Stimulated activated CD4-positive, alpha-beta T cell treated with anti-CD3 and anti-CD28 coated beads, TNF-alpha, amount 100 ng/mL, for 48 hours (primary cell): ENCODE results near the gene QRICH1.

Experiments used
- DNase-seq, 3 donors: peaks; one replicate each; pipeline ENCODE4 v3.0.0-alpha.2; 2020; ENCODE audit warnings: low read depth in 3 of 3

QRICH1 gene

DNA sequence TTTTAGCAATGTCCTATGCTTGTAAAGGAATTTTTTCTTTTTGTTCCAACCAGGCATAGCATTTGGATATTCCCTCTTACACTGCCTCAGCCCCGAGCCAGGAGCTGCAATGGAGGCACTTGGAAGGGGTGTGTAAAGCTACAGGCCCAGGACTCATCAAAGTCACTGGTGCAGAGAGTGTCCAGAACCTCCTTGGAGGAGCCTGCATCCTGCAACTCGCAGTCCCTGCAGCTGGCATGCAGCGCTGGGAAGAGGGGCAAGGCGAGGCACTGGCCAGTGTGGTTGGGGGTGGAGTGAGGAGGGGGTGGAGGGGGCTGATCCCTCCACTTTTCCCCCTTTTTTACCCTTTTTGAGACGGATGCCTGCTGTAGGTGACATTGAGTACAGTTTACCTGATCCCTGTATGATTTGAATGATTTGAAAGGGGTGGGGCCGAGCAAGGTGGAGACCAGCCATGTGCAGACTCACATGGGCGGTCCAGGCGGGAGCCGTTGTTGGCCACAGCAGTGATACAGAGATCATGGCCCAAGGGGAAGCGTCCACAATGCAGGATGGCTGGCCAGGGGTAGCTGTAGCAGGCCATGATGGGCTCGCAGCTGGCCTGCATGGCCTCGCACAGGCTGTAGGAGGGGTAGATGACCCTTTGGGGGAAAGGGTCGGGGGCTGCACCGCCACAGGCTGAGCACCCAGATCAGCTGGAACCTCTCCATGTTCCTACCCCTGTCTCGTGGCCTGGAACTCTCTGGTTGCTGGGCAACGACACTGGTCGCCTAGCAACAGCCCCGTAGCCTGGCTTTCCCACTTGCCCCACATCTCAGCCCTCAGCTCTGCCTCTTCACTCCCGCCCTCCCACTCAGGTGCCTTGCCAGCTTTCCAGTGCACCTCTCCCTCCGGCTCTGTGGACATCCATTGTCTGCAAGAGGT is 95.9 kb downstream of the QRICH1 start:
- no peak for DNase-seq

DNA sequence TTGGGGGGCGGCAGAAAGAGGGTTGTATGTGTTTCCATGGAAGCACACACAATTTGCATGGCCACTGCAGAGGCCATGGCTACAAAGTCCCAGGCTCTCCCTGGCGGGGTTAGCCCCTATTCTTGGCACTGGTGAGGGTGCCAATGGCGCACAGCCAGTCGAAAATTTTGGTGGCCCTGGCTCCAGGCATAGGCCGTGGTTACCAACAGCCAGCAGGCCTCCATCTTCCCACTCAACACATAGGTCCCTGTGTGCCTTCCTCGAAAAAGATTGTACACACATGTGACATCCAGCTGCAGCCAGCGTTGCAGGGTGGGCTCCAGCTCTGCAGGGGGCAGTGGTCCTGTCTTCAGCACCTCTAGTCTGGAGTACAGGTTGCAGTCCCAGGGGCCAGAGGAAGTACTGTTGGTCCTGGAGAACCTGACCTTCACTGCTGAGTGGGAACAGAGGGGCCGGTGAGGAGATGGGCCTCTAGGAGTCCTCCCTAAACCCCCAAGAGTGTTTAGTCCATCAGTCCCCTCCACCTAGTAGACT is 96.7 kb downstream of the QRICH1 start:
- DNase-seq, result no peak

DNA sequence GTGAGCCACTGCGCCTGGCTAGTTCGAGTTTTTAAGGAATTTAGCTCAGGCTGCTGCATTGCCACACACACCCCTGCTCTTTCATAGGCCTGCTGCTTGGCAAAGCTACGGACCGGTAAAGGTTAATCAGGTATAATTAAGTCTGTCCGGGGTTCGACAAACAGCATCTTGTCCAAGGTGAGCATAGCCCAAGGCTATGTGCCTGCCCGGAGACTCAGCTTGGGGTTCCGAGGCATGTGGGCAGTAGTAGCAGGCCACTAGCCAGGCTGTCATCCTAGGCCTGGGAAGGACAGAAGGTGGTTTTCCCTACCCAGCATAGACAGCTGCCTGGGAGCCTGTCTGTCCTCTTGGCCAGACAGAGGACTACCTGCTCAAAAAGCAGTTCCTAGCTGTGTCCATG is 97.2 kb downstream of the QRICH1 start:
- DNase-seq, result no peak

DNA sequence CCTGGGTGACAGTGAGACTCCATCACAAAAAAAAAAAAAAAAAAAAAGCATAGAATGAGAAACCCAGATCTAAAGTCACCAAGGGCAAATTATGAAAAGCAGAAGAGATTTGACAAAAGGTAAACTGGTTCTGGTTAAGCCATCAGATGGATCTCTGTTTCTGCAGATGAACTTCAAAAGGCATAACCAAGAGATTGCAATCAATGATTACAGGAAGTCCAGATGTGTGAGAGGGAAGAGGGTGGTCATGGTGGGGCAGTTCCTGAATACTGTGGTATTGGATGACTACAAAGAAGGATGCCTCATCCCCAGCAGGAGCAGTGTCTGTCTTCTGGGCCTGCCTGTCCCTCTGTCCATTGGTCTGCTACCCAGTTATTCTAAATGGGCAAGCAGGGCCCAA is 100.0 kb downstream of the QRICH1 start:
- DNase-seq, result no peak

DNA sequence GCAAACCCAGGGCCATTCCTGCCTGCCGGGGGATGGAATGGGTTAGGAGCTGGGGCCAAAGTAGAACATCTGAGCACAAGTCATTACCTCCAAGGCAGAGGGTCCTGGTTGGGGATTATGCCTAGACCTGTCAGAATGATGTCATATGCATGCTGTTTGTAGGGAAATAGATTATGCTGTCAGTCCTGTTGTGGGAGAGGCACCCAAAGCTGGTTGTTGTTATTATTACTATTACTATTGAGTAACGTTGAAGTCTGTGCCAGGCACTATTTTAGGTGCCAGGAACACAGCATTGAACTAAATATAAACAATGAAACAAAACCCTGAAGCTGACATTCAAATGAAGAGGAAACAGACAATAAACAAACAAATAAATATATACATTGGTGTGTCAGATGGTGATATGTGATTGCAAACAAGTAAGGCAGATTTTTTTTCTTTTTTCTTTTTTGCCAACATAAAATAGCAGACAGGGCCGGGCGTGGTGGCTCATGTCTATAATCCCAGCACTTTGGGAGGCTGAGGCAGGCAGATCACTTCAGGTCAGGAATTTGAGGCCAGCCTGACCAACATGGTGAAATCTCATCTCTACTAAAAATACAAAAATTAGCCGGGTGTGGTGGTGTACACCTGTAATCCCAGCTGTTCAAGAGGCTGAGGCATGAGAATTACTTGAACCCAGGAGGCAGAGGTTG is 101.9 kb downstream of the QRICH1 start:
- DNase-seq, result no peak

DNA sequence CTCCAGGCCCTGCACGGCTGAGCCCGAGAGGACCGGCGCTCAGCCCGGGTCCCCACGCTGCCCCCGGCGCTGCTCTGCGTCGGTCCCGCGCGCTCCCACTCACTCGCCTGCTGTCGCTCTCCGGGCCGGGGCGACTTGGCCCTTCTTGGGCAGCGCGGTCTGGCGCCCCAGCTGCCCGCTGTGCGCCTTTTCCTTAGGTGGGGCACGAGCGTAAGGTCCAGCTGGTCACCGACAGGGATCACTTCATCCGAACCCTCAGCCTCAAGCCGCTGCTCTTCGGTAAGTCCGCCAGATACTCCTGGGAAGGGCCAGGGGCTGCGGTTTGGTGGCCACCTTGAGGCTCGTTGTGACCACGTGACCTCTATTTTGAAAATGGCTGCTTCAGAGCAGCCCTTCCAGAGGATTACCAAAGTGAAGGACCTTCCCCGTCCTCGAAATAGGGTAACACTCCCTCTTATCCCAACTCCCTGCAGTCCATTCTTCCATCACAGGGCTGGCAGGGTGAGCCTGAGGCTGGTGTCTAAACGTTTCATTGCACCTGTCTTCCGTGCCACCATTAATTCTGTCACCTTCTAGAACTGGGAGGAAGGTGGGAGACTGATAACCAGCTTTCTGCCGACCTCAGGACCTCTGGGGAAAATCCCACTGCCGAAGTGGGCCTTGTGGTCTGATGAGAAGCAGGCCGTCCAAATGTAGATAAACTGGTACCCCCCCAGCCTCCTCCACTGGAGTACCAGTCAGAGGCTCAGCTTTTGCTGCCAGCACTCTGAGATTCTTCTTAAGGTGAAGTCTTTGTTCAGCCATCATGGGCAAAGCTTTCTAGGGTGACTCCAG is 103.0 kb downstream of the QRICH1 start:
- peak in 1 of 3 donors; percentile 37 for DNase-seq

DNA sequence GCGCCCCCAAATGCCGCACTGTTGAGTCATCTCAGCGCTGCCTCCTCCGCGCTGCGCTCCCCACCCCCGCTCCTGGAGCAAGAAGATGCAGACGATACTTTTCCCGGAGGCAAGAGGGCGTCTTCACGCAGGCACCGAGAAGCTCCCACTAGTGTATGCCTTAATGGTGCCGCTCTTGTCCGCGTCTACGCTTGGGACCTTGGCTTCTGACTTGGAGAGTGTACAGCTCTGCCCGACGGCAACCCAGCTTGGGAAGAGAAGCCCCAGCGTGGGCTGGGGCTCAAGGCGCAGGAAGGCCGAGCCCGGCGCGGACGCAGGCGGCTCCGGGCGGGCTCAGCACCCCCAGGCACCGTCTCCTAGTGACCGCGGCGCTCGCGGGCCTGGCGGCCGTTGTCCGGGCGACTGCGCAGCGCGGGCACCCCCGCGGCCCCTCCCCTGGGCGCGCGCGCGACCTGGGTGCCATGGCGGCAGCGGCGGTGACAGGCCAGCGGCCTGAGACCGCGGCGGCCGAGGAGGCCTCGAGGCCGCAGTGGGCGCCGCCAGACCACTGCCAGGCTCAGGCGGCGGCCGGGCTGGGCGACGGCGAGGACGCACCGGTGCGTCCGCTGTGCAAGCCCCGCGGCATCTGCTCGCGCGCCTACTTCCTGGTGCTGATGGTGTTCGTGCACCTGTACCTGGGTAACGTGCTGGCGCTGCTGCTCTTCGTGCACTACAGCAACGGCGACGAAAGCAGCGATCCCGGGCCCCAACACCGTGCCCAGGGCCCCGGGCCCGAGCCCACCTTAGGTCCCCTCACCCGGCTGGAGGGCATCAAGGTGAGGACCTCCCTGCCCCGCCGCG is 103.9 kb downstream of the QRICH1 start, which contains the start of gene P4HTM:
P4HTM (plus strand) TSS at position 446 of the 840 bp plus-strand sequence; CDS start at position 462, 16 bp downstream.
- peak; percentile 57 to 74 (median 67) for DNase-seq

DNA sequence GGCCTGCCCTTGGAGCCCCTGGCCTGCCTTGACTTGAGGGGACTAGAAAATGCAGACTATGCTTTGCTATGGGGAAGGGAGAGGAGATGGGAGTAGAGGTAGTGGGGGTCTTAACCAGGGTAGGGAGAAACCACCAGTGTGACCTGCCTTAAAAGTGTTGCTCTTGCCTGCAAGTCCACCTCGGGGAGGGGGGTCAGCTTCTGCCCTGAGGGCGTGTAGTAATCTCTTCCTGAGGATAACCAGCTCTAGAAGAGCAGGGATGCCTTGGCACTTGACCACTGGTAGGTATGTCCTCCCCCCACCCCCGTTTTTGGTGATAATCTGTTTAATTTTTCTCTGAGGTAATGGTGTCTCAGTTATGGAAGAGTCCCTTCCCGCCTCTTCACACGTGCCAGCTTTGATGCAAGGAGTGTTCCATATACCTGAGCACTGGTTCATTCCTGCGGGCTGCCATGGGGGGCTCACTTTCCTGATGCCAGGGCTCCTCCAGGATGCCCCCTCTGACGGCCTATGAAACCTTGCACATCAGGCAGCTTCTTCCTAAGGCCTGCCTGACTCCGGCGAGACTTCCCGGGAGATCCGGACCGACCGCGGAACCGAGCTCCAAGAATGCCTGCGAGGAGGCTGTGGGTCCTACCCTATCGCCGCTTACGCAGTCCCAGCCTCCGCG is 104.6 kb downstream of the QRICH1 start:
- DNase-seq, result no peak

DNA sequence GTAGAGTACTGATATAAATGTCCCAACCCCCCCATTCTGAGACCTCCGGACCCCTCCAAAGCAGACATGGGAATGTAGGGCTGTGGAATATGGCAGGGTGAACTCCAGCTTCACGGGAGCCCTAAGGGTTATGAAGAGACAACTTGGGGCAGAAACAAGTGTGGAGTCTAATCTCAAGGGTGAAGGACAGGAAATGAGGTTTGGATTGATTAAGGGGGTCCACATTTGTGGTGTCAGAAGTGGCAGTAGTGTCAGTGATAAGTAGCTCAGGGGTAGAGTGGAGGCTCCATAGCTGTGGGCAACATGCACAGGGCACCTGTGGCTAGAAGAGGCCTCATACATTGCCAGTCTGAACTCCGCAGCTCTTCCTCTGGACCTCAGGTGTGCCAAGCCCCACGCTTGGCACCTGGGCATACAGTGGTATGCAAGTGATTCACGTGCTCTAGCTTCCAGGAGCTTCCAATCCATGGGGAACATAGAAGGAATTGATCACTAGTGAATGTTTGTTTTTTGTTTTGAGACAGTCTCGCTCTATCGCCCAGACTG is 108.0 kb downstream of the QRICH1 start:
- DNase-seq, result no peak

DNA sequence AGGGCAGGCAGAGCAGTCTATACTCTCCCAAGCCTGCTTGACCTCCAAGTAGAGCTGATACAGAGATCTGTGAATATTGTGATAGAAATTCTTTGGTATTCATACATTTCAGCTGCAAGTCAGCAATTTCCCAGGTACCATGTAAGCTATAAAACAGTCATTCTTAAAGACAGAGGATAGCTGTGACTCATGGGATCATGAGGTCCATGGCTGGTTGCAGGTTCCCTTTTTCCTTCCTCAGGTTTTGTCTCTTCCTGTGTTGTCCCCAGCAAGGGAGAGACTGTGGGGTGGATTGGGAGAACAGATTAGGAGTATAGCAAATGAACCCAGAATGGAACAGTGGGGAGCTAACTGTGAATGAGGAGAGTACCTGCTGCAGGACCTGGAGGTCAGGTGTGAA is 109.2 kb downstream of the QRICH1 start:
- no peak for DNase-seq

DNA sequence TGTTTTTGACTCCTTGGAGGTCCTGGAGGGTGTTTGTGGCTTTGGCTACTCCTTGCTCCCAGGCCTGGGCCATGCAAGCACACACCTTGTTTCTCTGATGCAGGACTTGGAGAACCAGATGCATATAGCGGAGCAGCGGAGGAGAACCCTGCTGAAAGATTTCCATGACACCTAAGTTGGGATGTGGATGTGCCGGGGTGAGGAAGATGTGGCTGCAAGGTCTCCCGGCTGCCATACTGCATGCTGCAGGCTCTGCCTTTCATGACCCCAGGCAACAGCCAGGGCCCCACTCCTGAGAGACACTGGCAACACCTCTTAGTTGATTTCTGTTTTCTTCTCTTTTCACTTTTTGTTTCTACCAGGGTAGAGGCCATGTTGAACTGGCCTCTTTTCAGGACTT is 110.8 kb downstream of the QRICH1 start:
- DNase-seq, result no peak

DNA sequence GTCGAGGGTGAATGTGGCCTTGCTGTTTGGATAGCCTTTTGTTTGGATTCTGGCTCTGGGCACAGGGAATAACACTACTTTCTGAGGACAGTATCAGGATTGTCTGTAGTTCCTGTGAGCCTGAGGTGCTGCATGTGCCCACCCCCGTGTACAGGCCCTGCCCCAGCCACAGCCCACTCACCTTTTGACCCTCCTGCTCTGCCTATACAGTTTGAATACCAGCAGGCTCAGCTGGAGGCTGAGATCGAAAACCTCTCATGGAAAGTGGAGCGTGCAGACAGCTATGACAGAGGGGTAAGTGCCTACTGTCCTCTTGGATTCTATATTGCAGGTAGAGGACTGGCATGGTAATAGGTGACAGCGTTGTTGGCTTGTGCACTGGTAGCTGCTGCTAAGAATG is 111.2 kb downstream of the QRICH1 start:
- DNase-seq, result no peak

DNA sequence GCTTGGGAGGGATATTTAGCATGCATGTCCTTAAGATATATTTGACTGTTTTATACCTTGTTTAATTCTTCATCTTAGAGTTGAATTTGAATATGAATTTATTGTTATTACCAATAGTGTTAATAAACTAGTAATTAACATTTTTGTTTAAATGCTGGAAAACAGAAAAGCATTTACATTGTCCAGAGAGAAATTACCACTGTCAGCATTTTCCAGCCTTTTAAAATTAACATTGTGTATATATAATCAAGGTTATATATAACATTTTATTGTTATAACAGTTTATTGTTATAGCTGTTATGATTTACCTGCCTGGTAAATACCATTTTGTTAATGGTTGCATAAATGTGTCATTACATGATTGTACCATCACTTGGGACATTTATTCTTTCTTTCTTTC is 111.9 kb downstream of the QRICH1 start:
- no peak for DNase-seq

DNA sequence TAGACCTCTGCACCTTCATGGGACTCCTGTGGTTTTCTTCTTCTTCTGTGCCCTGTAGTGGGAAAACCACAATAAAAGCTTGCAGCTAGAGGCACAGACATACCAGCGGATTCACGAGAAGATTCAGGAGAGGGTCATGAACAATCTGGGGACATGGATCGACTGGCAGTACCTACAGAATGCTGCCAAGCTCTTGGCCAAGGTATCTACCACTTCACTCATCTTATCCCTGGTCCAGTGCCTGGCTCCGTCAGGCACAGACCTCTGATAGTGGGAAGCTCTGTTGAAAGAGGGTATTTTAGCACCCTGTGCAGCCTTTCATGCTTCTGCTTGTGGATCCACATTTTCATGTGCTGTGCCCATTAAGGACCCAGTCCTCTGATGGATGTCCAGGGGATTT is 113.6 kb downstream of the QRICH1 start:
- no peak for DNase-seq
